GM21390 (cell line): ENCODE data around the gene LAPTM4A.
"Not testable (repeated sequence)": the region's sequence is repeated elsewhere in the genome, so short reads cannot be mapped to it uniquely, and the experiment has no call there.

Experiments
- ATAC-seq: cut with Tn5 transposase; IDR thresholded peaks from one replicate; pipeline ENCODE4 v1.9.1; 2021; ENCODE audit not compliant: unreplicated experiment

The LAPTM4A gene

GRCh38 chr2:20051532-20052228 lies at the start of gene LAPTM4A:
Gene LAPTM4A (minus strand): TSS chr2:20051628. CDS start chr2:20051520, 108 bp downstream.
- peak; percentile 93 for ATAC-seq

- ATAC-seq: no peak
Observed at GRCh38 chr2:20100711-20101110, 49.3 kb upstream of the LAPTM4A start.

GRCh38 chr2:20099780-20100179 lies 48.4 kb upstream of the LAPTM4A start:
- ATAC-seq: no peak

GRCh38 chr2:20097889-20098714 lies 46.7 kb upstream of the LAPTM4A start:
- peak; percentile 87 for ATAC-seq

- no peak for ATAC-seq
Observed at GRCh38 chr2:20095469-20095868, 44.0 kb upstream of the LAPTM4A start.

- no peak for ATAC-seq
Observed at GRCh38 chr2:20094955-20095354, 43.5 kb upstream of the LAPTM4A start.

GRCh38 chr2:20094142-20094755 lies 42.8 kb upstream of the LAPTM4A start:
- no peak for ATAC-seq

- ATAC-seq: no peak
Observed at GRCh38 chr2:20093263-20094141, 42.1 kb upstream of the LAPTM4A start.

GRCh38 chr2:20092901-20093235 lies 41.4 kb upstream of the LAPTM4A start:
- ATAC-seq: no peak

- no peak for ATAC-seq
Observed at GRCh38 chr2:20092226-20092900, 40.9 kb upstream of the LAPTM4A start.

GRCh38 chr2:20091305-20091991 lies 40.0 kb upstream of the LAPTM4A start:
- no peak for ATAC-seq

- ATAC-seq: no peak
Observed at GRCh38 chr2:20089715-20090464, 38.5 kb upstream of the LAPTM4A start.

- not testable (repeated sequence) for ATAC-seq
Observed at GRCh38 chr2:20085909-20086308, 34.5 kb upstream of the LAPTM4A start.

- ATAC-seq: not testable (repeated sequence)
Observed at GRCh38 chr2:20082812-20083211, 31.4 kb upstream of the LAPTM4A start.

GRCh38 chr2:20081841-20082240 lies 30.4 kb upstream of the LAPTM4A start:
- no peak for ATAC-seq

- ATAC-seq: no peak
Observed at GRCh38 chr2:20080839-20081415, 29.5 kb upstream of the LAPTM4A start.

GRCh38 chr2:20080428-20080827 lies 29.0 kb upstream of the LAPTM4A start:
- no peak for ATAC-seq

GRCh38 chr2:20079546-20080115 lies 28.2 kb upstream of the LAPTM4A start:
- no peak for ATAC-seq
